Stimulated activated CD4-positive, alpha-beta T cell treated with anti-CD3 and anti-CD28 coated beads, Interleukin-4, amount 100 ng/mL, for 1 hour (primary cell): Measurements from ENCODE around the gene DENND4B.
A peak's percentile ranks its signal among the peaks of the same experiment; 100 is the strongest.

Source experiments
- DNase-seq: peaks from one replicate; pipeline ENCODE4 v3.0.0-alpha.2; 2020

DENND4B gene

GRCh38 chr1:153968972-153969371 lies 22.5 kb upstream of the DENND4B start:
- DNase-seq: no peak

GRCh38 chr1:153968408-153968807 lies 21.9 kb upstream of the DENND4B start:
- DNase-seq: no peak

GRCh38 chr1:153968000-153968363 lies 21.5 kb upstream of the DENND4B start:
- no peak for DNase-seq

- DNase-seq: peak; percentile 79
These were observed 20.8 kb upstream of the DENND4B start, which contains the start of gene CREB3L4 for GRCh38 chr1:153967107-153967999. CREB3L4 (plus strand) TSS chr1:153967902; CDS start chr1:153968526, 624 bp downstream.

- no peak for DNase-seq
These were observed 17.4 kb upstream of the DENND4B start for GRCh38 chr1:153963850-153964331.

GRCh38 chr1:153963030-153963849 lies 16.7 kb upstream of the DENND4B start, which contains the start of gene SLC39A1:
SLC39A1 (minus strand) TSS chr1:153963537; CDS start chr1:153962715, 822 bp downstream.
- DNase-seq: peak; percentile 94

- no peak for DNase-seq
These were observed 15.8 kb upstream of the DENND4B start for GRCh38 chr1:153962088-153963029.

- DNase-seq: no peak
These were observed 14.9 kb upstream of the DENND4B start for GRCh38 chr1:153961421-153961820.

- DNase-seq: no peak
These were observed 13.7 kb upstream of the DENND4B start for GRCh38 chr1:153960206-153960605.

- DNase-seq: no peak
These were observed 12.9 kb upstream of the DENND4B start for GRCh38 chr1:153959454-153959853.

- DNase-seq: no peak
These were observed 12.4 kb upstream of the DENND4B start for GRCh38 chr1:153958961-153959260.

GRCh38 chr1:153958111-153958960 lies 11.8 kb upstream of the DENND4B start, which contains the start of gene CRTC2:
CRTC2 (minus strand) TSS chr1:153958612; CDS start chr1:153958497, 115 bp downstream.
- DNase-seq: peak; percentile 98

GRCh38 chr1:153957744-153958110 lies 11.2 kb upstream of the DENND4B start:
- peak; percentile 41 for DNase-seq

GRCh38 chr1:153956997-153957715 lies 10.6 kb upstream of the DENND4B start:
- no peak for DNase-seq

- no peak for DNase-seq
These were observed 8.3 kb upstream of the DENND4B start for GRCh38 chr1:153954826-153955225.

- DNase-seq: no peak
These were observed 7.4 kb upstream of the DENND4B start for GRCh38 chr1:153953859-153954365.

- DNase-seq: no peak
These were observed 5.3 kb upstream of the DENND4B start for GRCh38 chr1:153951801-153952200.

- DNase-seq: no peak
These were observed 4.7 kb upstream of the DENND4B start for GRCh38 chr1:153951183-153951582.

- peak; percentile 70 for DNase-seq
These were observed 510 bp downstream of the DENND4B start for GRCh38 chr1:153945795-153946621.
